ENCODE results near the gene EBI3.

EBI3 gene

GRCh38 chr19:4229179-4229931, at the start of gene EBI3:
TSS of gene EBI3 (plus strand) at chr19:4229523. CDS start at chr19:4229551, 28 bp downstream.
- H3K27me3 Mint-ChIP-seq (ENCODE audit: low read depth, poor library complexity) = peaks cover 28% of the 10 kb centered on the region
- no peak for TF ChIP-seq CTCF (IDR thresholded peaks at IDR 0.05)
- H3K27ac Mint-ChIP-seq = no peak within 1 kb of the TSS
- no peaks in the 10 kb centered on the region for H3K9me3 Mint-ChIP-seq
- H3K4me3 Mint-ChIP-seq = no peak within 1 kb of the TSS
- peak; percentile 50 for DNase-seq
- no peaks in the 10 kb centered on the region for H3K36me3 Mint-ChIP-seq (ENCODE audit: low read depth)
- peaks cover 10% of the 10 kb centered on the region for H3K4me1 Mint-ChIP-seq

- no peak overlapping the region for H3K27ac Mint-ChIP-seq
- DNase-seq = no peak
These were observed 48.2 kb upstream of the EBI3 start for GRCh38 chr19:4181053-4181508.

GRCh38 chr19:4182084-4182810, 47.1 kb upstream of the EBI3 start, which contains the start of the genes ANKRD24 and SIRT6:
TSS of gene ANKRD24 (plus strand) at chr19:4182689. CDS start at chr19:4186426, 3,737 bp downstream.
TSS of gene SIRT6 (minus strand) at chr19:4182563. CDS start at chr19:4182539, 24 bp downstream.
- Mint-ChIP-seq H3K36me3 (ENCODE audit: low read depth) (peaks cover 12% of the 10 kb centered on the region), H3K27ac (peak within 1 kb of the TSS; percentile 87), H3K27me3 (ENCODE audit: low read depth, poor library complexity) (peaks cover 27% of the 10 kb centered on the region), H3K4me1 (peaks cover 48% of the 10 kb centered on the region), H3K4me3 (peak within 1 kb of the TSS; percentile 98), H3K9me3 (no peaks in the 10 kb centered on the region)
- peak; percentile 95 for DNase-seq
- TF ChIP-seq CTCF (IDR thresholded peaks at IDR 0.05) = no peak

More at GRCh38 chr19:4181053-4181508, 48.2 kb upstream of the EBI3 start:
- Mint-ChIP-seq H3K4me3 (peak overlapping the region; percentile 98), H3K4me1 (peaks cover 46% of the 10 kb centered on the region), H3K9me3 (no peaks in the 10 kb centered on the region), H3K27me3 (ENCODE audit: low read depth, poor library complexity) (peaks cover 22% of the 10 kb centered on the region), H3K36me3 (ENCODE audit: low read depth) (peaks cover 12% of the 10 kb centered on the region)
- no peak for TF ChIP-seq CTCF (IDR thresholded peaks at IDR 0.05)

GRCh38 chr19:4183967-4184717, 45.2 kb upstream of the EBI3 start:
- H3K27ac Mint-ChIP-seq = peak overlapping the region; percentile 51

More at GRCh38 chr19:4183967-4184717, 45.2 kb upstream of the EBI3 start:
- peaks cover 10% of the 10 kb centered on the region for H3K36me3 Mint-ChIP-seq (ENCODE audit: low read depth)
- H3K4me3 Mint-ChIP-seq = peak overlapping the region; percentile 68
- H3K9me3 Mint-ChIP-seq = no peaks in the 10 kb centered on the region
- H3K27me3 Mint-ChIP-seq (ENCODE audit: low read depth, poor library complexity) = peaks cover 29% of the 10 kb centered on the region
- no peak for TF ChIP-seq CTCF (IDR thresholded peaks at IDR 0.05)
- peaks cover 48% of the 10 kb centered on the region for H3K4me1 Mint-ChIP-seq
- peak; percentile 36 for DNase-seq

Measured in nephron progenitor cell (in vitro differentiated cells).